SK-N-MC (cell line): ENCODE data around the gene DIAPH3.

Source experiments
- EZH2 ChIP-seq: fragments of 200-600 bp; sonication (generic); IDR thresholded peaks from one replicate; pipeline ENCODE4 v1.6.1; 2017; ENCODE audit warnings: antibody characterized with exemption
- POLR2AphosphoS5 ChIP-seq: IDR thresholded peaks from 2 replicates; pipeline ENCODE4 v1.6.1; 2012; ENCODE audit warnings: mild to moderate bottlenecking, low read depth, low read length, borderline replicate concordance

DNA sequence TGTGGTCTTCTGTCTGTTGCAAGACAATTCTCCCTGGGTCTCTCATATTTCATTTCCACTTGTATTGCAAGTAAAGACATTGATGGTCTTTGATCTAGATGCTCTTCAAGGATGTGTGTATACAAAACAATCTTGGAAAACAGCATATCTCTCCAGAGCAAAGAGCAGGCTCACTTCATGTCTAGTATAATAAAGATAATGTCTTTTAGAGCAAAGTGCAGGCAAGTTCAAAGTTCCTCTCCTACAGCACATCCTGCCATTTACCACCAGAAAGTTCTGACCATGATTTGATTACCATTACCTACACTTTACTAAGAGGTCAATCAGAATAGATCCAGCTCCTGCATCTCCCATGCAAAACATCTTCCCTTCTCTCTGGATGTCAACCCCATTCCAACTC is 162.8 kb downstream of the DIAPH3 start:
- TF ChIP-seq EZH2 (no peak), POLR2AphosphoS5 (no peak)
